MM.1S (cell line): ENCODE results near the gene SDC1.

ENCODE experiments used
- CTCF ChIP-seq: fragments of 300-600 bp; sonication (generic); IDR thresholded peaks from 2 replicates; pipeline ENCODE4 v1.5.1; 2016; ENCODE audit warnings: antibody characterized with exemption, low read length, mixed read lengths
- EZH2 ChIP-seq: fragments of 300-600 bp; sonication (generic); optimal IDR thresholded peaks from 2 replicates; pipeline ENCODE3; 2017; ENCODE audit warnings: low read depth, mild to moderate bottlenecking, antibody characterized with exemption, low read length, mixed read lengths
- EZH2phosphoT487 ChIP-seq: fragments of 300-600 bp; sonication (generic); IDR thresholded peaks from 2 replicates; pipeline ENCODE4 v1.6.1; 2018; ENCODE audit warnings: antibody characterized with exemption, low read length

- TF ChIP-seq CTCF, result no peak
- TF ChIP-seq EZH2, result no peak
- no peak for TF ChIP-seq EZH2phosphoT487
These were observed 31.7 kb downstream of the SDC1 start for GRCh38 chr2:20193185-20193584.
